Neuron (in vitro differentiated cells): Measurements from ENCODE around the gene HDAC9.

Experiments used
- H2AFZ ChIP-seq: one replicate; pipeline ENCODE4 v1.6.1; 2013; ENCODE audit warnings: low read depth, mild to moderate bottlenecking, inconsistent platforms, low read length, moderate library complexity
- H3K27me3 ChIP-seq: one replicate; pipeline ENCODE4 v1.6.1; 2013; ENCODE audit warnings: low read length; ENCODE audit not compliant: insufficient read depth
- H3K36me3 ChIP-seq: one replicate; pipeline ENCODE4 v1.6.1; 2013; ENCODE audit warnings: low read length; ENCODE audit not compliant: insufficient read depth
- H3K4me1 ChIP-seq: one replicate; pipeline ENCODE4 v1.6.1; 2013; ENCODE audit warnings: low read length; ENCODE audit not compliant: insufficient read depth
- H3K4me3 ChIP-seq: 2 replicates; pipeline ENCODE4 v1.5.1; 2013; ENCODE audit warnings: mild to moderate bottlenecking, low read length, moderate library complexity
- H3K9me3 ChIP-seq: one replicate; pipeline ENCODE4 v1.6.1; 2013; ENCODE audit warnings: low read length

Gene HDAC9

DNA sequence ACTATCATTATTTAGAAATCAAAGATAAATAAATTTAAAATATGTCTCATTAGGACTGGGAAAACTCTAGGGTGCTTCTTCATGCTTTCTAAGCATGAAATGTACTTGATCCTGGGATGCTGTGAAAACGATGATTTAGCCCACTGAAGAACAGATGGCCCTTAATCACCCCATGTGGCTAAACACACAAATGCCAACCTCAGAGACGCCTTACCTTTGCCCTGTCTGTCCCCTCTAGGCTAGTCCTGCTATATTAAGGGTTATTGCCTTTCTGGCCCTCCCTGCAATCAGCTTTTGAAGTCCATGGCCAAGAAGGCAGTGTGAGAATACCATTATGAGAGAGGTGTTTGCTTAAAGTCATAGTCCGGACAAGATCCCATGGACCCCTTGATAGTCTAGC lies 404.7 kb downstream of the HDAC9 start:
- Histone ChIP-seq H2AFZ (no peak overlapping the region), H3K4me1 (peaks cover 3% of the 10 kb centered on the region), H3K9me3 (no peaks in the 10 kb centered on the region), H3K36me3 (no peaks in the 10 kb centered on the region), H3K27me3 (no peaks in the 10 kb centered on the region), H3K4me3 (no peak overlapping the region)

DNA sequence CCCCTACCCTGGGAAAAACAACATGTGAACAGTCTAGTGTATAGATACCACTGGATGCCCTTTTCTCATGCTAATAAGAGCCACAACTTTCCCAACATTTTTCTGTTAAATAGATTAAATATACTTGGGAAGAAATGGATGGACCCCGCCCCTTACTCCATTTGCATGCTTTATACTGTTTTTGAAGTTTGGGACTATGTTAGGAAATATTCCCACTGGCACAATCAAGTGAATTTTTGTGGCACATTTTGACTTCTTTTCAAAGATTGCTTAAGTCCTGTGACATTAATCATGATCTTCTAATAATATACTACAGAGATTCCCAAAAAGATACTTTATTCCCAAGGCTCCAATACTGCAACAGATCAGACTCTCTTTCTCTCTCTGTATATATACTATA lies 405.3 kb downstream of the HDAC9 start:
- Histone ChIP-seq H3K4me1 (peaks cover 3% of the 10 kb centered on the region), H3K4me3 (no peak overlapping the region), H2AFZ (no peak overlapping the region), H3K9me3 (no peaks in the 10 kb centered on the region), H3K27me3 (no peaks in the 10 kb centered on the region), H3K36me3 (no peaks in the 10 kb centered on the region)

DNA sequence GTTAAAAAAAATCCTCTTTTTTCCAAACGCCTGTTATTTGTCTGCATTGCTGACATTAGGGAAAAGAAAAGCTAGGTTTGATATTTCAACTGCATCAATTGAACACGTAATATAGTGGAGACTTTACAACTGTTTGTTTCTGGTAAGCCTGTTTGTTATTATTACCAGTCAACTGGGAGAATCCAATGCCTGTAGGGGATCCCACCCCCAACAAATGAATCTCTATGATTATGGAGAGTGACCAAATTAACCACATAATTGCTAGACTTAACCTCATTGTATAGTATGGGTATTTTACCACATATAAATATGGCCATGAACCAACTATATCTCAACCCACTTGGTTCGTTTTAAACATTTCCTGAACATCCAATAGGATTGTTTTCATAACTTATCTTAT lies 405.8 kb downstream of the HDAC9 start:
- no peak overlapping the region for H3K4me3 ChIP-seq
- no peaks in the 10 kb centered on the region for H3K36me3 ChIP-seq
- H3K27me3 ChIP-seq: no peaks in the 10 kb centered on the region
- H3K4me1 ChIP-seq: peaks cover under 1% of the 10 kb centered on the region
- H3K9me3 ChIP-seq: no peaks in the 10 kb centered on the region
- H2AFZ ChIP-seq: no peak overlapping the region

DNA sequence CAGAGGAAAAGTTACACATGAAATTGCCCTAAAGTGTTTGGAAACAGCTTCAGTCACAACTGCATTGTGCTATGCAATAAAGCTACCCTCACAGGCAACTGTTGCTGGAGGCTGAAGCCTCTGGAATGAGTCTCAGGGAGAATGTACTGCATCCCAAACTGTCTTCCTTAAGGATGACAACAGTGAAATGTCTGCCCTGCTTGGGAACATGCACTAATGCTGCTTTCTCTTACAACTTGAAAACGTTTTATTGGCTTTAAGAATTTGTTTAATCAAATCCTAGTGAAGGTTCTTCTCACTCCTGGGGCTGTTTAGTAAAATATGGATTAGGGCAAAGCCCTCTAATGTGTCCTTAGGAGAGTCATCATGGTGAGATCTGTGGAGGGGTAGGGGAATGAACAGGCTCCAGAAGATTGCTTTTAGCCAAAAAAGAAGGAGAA lies 406.5 kb downstream of the HDAC9 start:
- H3K27me3 ChIP-seq: no peaks in the 10 kb centered on the region
- H3K36me3 ChIP-seq: no peaks in the 10 kb centered on the region
- no peaks in the 10 kb centered on the region for H3K4me1 ChIP-seq
- no peak overlapping the region for H3K4me3 ChIP-seq
- no peak overlapping the region for H2AFZ ChIP-seq
- H3K9me3 ChIP-seq: no peaks in the 10 kb centered on the region

DNA sequence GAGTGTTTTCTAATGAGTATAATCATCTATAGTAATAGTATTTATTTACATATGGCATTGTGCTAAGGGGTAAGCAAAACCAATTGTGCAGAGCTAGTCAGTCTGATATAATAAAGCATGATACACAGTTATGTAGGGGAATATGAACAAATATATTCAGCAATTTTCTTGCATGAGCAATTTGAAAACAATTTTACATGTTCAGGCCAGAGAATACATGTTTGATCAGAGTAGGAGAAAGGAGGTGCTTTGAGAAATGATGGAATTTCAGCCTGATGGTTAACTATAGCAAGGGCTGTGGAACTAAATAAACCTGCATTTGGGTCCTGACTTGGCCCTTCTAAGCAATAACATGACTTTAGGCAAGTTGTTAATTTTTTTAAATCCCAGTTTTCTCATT lies 407.3 kb downstream of the HDAC9 start:
- no peaks in the 10 kb centered on the region for H3K4me1 ChIP-seq

DNA sequence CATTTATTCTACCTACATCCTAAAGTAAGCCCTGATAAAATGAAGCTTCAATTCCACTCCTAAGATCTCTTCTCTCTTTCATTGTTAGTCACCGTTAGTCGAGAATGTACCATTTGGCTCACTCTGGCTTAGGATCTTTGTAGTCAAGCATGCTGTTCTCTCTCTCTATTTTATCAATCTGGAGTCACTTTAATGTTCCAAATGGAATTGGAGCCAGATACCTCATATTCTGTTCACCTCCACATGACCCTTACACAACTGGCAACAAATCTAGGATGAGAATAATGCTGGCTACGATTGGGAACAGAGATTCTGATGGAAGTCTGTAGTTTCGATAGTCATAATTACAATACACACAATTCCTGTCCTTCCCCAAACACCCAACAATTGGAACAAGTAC lies 408.1 kb downstream of the HDAC9 start:
- Histone ChIP-seq H3K36me3 (no peaks in the 10 kb centered on the region), H3K4me1 (no peaks in the 10 kb centered on the region), H2AFZ (no peak overlapping the region), H3K27me3 (no peaks in the 10 kb centered on the region), H3K4me3 (no peak overlapping the region), H3K9me3 (no peaks in the 10 kb centered on the region)

More for the DNA sequence above, 407.3 kb downstream of the HDAC9 start:
- no peaks in the 10 kb centered on the region for H3K36me3 ChIP-seq
- H3K27me3 ChIP-seq: no peaks in the 10 kb centered on the region
- no peak overlapping the region for H3K4me3 ChIP-seq
- no peak overlapping the region for H2AFZ ChIP-seq
- no peaks in the 10 kb centered on the region for H3K9me3 ChIP-seq

DNA sequence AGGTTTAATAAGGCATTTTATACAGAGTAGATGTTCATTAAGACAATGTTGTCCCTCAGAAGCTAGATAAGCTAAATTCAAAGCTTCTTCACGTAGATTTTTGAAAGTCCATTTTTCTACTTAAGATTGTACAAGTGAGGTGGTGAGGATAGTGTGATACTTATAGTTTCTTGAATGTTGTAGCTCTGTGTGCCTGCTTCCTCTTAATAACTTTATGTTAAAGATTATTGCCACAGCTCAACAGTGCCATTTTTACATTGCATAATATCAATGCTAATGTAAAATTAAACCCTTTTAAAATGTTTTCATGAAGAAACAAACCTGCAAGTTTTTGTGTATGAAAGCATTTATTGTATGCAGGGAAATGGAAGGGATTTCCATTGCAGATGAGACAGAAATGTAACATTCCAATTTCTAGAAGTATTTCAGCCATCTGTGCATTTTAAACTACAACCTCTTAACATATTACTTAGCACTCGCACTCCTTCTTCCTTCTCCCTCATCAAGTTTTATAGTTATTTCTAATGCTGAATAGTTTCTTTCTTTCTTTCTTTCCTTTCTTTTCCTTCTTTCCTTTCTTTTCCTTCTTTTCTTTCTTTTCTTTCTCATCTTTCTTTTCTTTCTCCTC lies 409.9 kb downstream of the HDAC9 start:
- no peaks in the 10 kb centered on the region for H3K9me3 ChIP-seq
- H2AFZ ChIP-seq: no peak overlapping the region

DNA sequence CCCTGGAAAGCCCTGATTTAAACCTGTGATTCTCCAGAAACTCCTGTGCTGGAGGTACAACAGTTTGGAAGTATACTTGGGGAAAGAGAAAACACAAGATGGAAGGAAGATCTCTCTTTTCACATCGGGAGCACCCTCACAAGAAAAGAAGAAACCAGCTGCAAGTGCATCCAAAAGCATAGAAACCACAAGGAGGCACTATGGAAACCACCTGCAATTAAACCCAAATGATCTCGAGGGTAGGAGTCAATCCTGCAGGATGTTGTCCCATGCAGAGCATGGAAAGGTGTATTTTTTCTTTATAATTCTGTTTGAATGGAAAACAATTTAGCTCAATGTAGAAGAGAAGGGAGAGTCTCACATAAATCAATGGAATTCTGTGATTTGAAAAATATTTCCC lies 411.4 kb downstream of the HDAC9 start:
- Histone ChIP-seq H3K27me3 (no peaks in the 10 kb centered on the region), H3K4me1 (no peaks in the 10 kb centered on the region), H3K4me3 (no peak overlapping the region), H2AFZ (no peak overlapping the region), H3K36me3 (no peaks in the 10 kb centered on the region), H3K9me3 (no peaks in the 10 kb centered on the region)

More for the DNA sequence above, 409.9 kb downstream of the HDAC9 start:
- H3K4me1 ChIP-seq: no peaks in the 10 kb centered on the region
- no peak overlapping the region for H3K4me3 ChIP-seq
- no peaks in the 10 kb centered on the region for H3K36me3 ChIP-seq
- no peaks in the 10 kb centered on the region for H3K27me3 ChIP-seq

DNA sequence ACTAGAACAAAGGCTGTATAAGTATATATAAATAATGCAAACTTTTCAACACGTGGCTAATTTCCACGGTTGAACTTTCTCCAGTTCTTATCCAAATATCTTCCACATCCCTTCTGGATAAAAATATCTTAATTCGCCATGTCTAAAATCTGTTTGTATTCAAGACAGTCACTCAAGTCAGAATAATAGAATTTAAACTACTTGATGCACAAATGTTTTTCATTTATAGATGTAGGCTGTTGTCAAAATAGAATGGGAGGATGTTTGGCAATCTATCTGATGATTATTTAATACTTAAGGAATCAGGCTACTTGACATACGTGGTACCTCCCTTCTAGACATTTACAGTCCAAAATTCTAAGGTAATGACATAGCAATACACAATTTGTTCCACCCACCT lies 417.6 kb downstream of the HDAC9 start:
- Histone ChIP-seq H3K36me3 (no peaks in the 10 kb centered on the region), H2AFZ (no peak overlapping the region), H3K4me3 (no peak overlapping the region), H3K4me1 (peaks cover 8% of the 10 kb centered on the region), H3K27me3 (no peaks in the 10 kb centered on the region), H3K9me3 (no peaks in the 10 kb centered on the region)

DNA sequence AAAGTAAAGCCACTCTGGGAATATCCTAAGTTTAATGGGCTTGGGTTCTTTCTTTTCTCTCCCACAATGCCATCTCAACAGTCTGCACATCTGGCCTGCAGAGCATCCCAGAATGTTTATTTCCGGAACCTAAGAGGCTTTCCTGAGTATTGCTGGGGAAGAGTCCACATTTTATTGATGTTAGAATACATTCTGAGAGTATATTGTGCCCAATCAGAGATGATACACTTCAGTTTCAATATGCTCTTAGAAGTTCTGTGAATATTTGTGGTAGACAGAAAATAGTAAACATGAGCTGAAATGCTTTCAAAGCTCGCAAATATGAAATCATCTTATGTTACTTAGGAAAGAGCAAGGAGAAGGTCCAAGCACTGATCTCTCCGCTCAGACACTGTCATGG lies 421.3 kb downstream of the HDAC9 start:
- H3K9me3 ChIP-seq: no peaks in the 10 kb centered on the region
- H3K4me3 ChIP-seq: no peak overlapping the region
- no peaks in the 10 kb centered on the region for H3K36me3 ChIP-seq
- no peak overlapping the region for H2AFZ ChIP-seq
- no peaks in the 10 kb centered on the region for H3K27me3 ChIP-seq
- H3K4me1 ChIP-seq: peaks cover 8% of the 10 kb centered on the region

DNA sequence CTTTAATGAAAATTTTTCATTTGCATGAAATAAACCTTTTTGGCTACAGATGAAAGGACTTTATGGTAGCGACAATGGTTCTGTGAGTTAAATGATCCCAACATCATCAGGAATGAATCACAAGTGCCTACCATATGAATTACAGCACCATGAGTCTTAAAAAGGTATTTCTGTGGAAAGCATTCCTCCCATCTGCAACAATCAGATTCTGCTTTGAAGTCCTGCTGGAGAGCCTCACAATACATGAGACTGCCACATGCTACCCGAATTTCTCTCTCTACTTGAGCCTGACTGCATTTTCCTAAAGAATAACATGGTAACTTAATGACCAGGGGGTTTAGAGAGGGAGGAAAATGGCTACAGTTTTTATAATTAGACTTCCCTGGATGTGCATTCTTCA lies 431.6 kb downstream of the HDAC9 start:
- Histone ChIP-seq H3K4me3 (no peak overlapping the region), H3K36me3 (no peaks in the 10 kb centered on the region), H3K4me1 (no peaks in the 10 kb centered on the region), H2AFZ (no peak overlapping the region), H3K27me3 (no peaks in the 10 kb centered on the region), H3K9me3 (no peaks in the 10 kb centered on the region)

DNA sequence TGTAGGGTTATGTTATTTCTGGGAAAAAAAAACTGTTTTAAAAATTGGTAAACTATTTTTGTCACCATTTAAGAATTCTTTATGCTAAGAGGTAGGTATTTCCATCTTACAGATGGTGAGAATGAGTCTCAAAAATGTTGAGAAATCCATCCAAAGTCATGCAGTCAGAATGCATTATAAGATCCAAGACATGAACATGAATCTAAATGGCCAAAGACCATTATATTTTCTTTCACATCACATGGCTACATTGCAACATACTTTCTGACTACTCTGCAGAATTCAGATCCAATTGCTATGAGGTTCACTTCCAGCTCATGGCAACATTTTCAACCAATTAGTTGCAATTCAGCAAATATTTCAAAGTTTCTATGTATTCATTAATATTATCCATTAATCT lies 440.7 kb downstream of the HDAC9 start:
- Histone ChIP-seq H3K27me3 (no peaks in the 10 kb centered on the region), H2AFZ (no peak overlapping the region), H3K9me3 (no peaks in the 10 kb centered on the region), H3K4me1 (peaks cover 3% of the 10 kb centered on the region), H3K4me3 (no peak overlapping the region), H3K36me3 (no peaks in the 10 kb centered on the region)

DNA sequence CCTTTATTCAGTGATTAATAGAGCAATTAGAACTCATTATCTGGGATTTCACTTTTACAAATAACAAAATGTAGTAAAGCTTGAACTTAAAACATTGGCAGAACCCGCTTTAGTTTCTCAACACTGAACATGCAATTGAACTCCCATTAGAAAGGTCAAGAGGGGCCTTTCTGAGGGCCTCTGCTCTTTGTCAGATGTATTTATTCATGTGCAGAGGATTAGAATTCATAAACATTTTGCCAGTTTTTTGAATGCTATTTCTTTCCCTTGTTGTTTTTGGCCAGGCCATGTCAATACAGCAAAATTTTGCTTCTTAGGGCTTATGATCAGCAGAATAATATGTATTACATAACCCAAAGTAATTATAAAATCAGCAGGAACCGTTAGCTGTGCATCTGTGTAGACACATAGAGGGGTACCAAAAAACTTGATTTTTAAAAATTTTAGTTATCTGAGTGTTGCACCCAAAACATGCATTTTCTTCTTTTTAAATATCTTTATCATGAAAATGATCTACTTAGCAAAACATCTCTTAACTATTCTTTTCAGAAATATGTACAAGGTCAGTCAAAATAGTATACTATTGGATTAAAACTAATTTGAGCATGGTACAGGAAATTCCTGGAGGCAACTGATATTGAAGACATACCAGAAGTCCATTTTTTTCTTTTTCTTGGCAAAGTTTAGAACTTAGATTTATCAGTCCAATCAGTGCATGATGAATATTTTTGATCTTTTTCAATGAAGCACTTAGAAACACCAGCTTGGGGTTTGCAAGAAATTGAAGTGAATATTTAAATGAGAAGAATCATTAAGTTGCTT lies 444.4 kb downstream of the HDAC9 start:
- Histone ChIP-seq H3K9me3 (no peaks in the 10 kb centered on the region), H3K27me3 (no peaks in the 10 kb centered on the region), H3K4me3 (no peak overlapping the region), H3K36me3 (no peaks in the 10 kb centered on the region), H2AFZ (no peak overlapping the region), H3K4me1 (peaks cover 5% of the 10 kb centered on the region)
